H9 (cell line): ENCODE data around the gene NINL. TPM values are rescaled to one million over a fixed set of nuclear protein-coding genes. Genes with fewer than 3 reads are reported as not detected.

Source experiments
- DNase-seq: peaks from one replicate; pipeline ENCODE4 v3.0.0-alpha.2; 2017
- H2AFZ ChIP-seq: one replicate; pipeline ENCODE4 v1.6.1; 2013; ENCODE audit warnings: mild to moderate bottlenecking, low read length, control low read depth, moderate library complexity
- H2AK5ac ChIP-seq: 2 replicates; pipeline ENCODE4 v1.6.1; 2013; ENCODE audit warnings: low read length, control low read depth, mixed read lengths; ENCODE audit not compliant: insufficient read length
- H2BK120ac ChIP-seq: one replicate; pipeline ENCODE4 v1.6.1; 2013; ENCODE audit warnings: low read depth, mild to moderate bottlenecking, low read length, control low read depth, inconsistent platforms; ENCODE audit not compliant: poor library complexity, severe bottlenecking
- H2BK12ac ChIP-seq: 2 replicates; pipeline ENCODE4 v1.6.1; 2013; ENCODE audit warnings: low read length, control low read depth, mixed read lengths, low read depth; ENCODE audit not compliant: insufficient read length
- H2BK15ac ChIP-seq: 2 replicates; pipeline ENCODE4 v1.6.1; 2013; ENCODE audit warnings: low read depth, low read length, control low read depth
- H2BK20ac ChIP-seq: one replicate; pipeline ENCODE4 v1.6.1; 2013; ENCODE audit warnings: low read depth, mild to moderate bottlenecking, low read length, control low read depth, inconsistent platforms; ENCODE audit not compliant: poor library complexity, severe bottlenecking
- H2BK5ac ChIP-seq: 2 replicates; pipeline ENCODE4 v1.6.1; 2013; ENCODE audit warnings: low read length, control low read depth, mixed read lengths; ENCODE audit not compliant: insufficient read length
- H3K14ac ChIP-seq: 2 replicates; pipeline ENCODE4 v1.6.1; 2013; ENCODE audit warnings: low read length, control low read depth; ENCODE audit not compliant: insufficient read depth
- H3K18ac ChIP-seq: 2 replicates; pipeline ENCODE4 v1.6.1; 2013; ENCODE audit warnings: low read depth, mild to moderate bottlenecking, mixed read lengths, low read length, control low read depth; ENCODE audit not compliant: insufficient read length
- H3K23ac ChIP-seq: 2 replicates; pipeline ENCODE4 v1.6.1; 2013; ENCODE audit warnings: low read length, control low read depth, mixed read lengths, low read depth; ENCODE audit not compliant: insufficient read length
- H3K23me2 ChIP-seq: 2 replicates; pipeline ENCODE4 v1.6.1; 2013; ENCODE audit warnings: low read depth, mild to moderate bottlenecking, mixed read lengths, low read length, control low read depth; ENCODE audit not compliant: insufficient read length, poor library complexity, severe bottlenecking
- H3K27ac ChIP-seq: 2 replicates; pipeline ENCODE4 v1.5.1; 2013; ENCODE audit warnings: low read length, control low read depth, mixed read lengths, low read depth; ENCODE audit not compliant: insufficient read length
- H3K27me3 ChIP-seq: 2 replicates; pipeline ENCODE4 v1.6.1; 2013; ENCODE audit warnings: low read length, control low read depth, inconsistent platforms; ENCODE audit not compliant: insufficient read depth
- H3K4ac ChIP-seq: 2 replicates; pipeline ENCODE4 v1.6.1; 2013; ENCODE audit warnings: low read depth, mild to moderate bottlenecking, control low read depth, inconsistent platforms, low read length, moderate library complexity
- H3K4me1 ChIP-seq: 2 replicates; pipeline ENCODE4 v1.6.1; 2013; ENCODE audit warnings: low read length, control low read depth, inconsistent platforms; ENCODE audit not compliant: insufficient read depth
- H3K4me2 ChIP-seq: 2 replicates; pipeline ENCODE4 v1.6.1; 2013; ENCODE audit warnings: low read length, control low read depth, mixed read lengths; ENCODE audit not compliant: insufficient read length, insufficient read depth
- H3K56ac ChIP-seq: 2 replicates; pipeline ENCODE4 v1.6.1; 2013; ENCODE audit warnings: low read depth, mild to moderate bottlenecking, mixed read lengths, low read length, control low read depth; ENCODE audit not compliant: insufficient read length
- H3K79me1 ChIP-seq: 2 replicates; pipeline ENCODE4 v1.6.1; 2013; ENCODE audit warnings: low read depth, mild to moderate bottlenecking, moderate library complexity, low read length, control low read depth, inconsistent platforms; ENCODE audit not compliant: insufficient read depth, poor library complexity, severe bottlenecking
- H3K79me2 ChIP-seq: 2 replicates; pipeline ENCODE4 v1.6.1; 2013; ENCODE audit warnings: low read length, control low read depth, inconsistent platforms; ENCODE audit not compliant: insufficient read depth
- H3K9ac ChIP-seq: 2 replicates; pipeline ENCODE4 v1.6.1; 2013; ENCODE audit warnings: low read length, control low read depth, mixed read lengths; ENCODE audit not compliant: insufficient read length; ENCODE audit errors: extremely low read depth
- H3K9me3 ChIP-seq: one replicate; pipeline ENCODE4 v1.6.1; 2013; ENCODE audit warnings: low read depth, low read length, inconsistent platforms; ENCODE audit not compliant: control insufficient read depth
- H3T11ph ChIP-seq: one replicate; pipeline ENCODE4 v1.6.1; 2013; ENCODE audit warnings: mild to moderate bottlenecking, low read length, control low read depth, inconsistent platforms
- H4K20me1 ChIP-seq: one replicate; pipeline ENCODE4 v1.6.1; 2013; ENCODE audit not compliant: control insufficient read depth, insufficient read length, insufficient read depth
- H4K5ac ChIP-seq: 2 replicates; pipeline ENCODE4 v1.6.1; 2013; ENCODE audit warnings: low read depth, mild to moderate bottlenecking, mixed read lengths, low read length, control low read depth; ENCODE audit not compliant: insufficient read length
- H4K8ac ChIP-seq: replicated peaks from 2 replicates; pipeline ENCODE4 v1.6.1; 2013; ENCODE audit warnings: low read length, control low read depth, mixed read lengths, low read depth; ENCODE audit not compliant: insufficient read length
- H4K91ac ChIP-seq: 2 replicates; pipeline ENCODE4 v1.6.1; 2013; ENCODE audit warnings: low read depth, mild to moderate bottlenecking, moderate library complexity, mixed read lengths, low read length, control low read depth; ENCODE audit not compliant: insufficient read length
- H3K27ac Mint-ChIP-seq, 3 experiments: 2 replicates in 2 of 3; 3 replicates in 1 of 3; pipeline ENCODE4 v1.8.0; 2020 to 2021; ENCODE audit warnings: mixed read lengths in 3 of 3, mild to moderate bottlenecking in 1 of 3, moderate library complexity in 1 of 3
- H3K27me3 Mint-ChIP-seq: 2 replicates; pipeline ENCODE4 v1.8.0; 2021; ENCODE audit warnings: low read depth, mild to moderate bottlenecking, moderate library complexity, mixed read lengths
- H3K36me3 Mint-ChIP-seq, 3 experiments: 2 replicates in 2 of 3; 3 replicates in 1 of 3; pipeline ENCODE4 v1.8.0; 2020 to 2021; ENCODE audit warnings: low read depth in 3 of 3, mixed read lengths in 3 of 3; ENCODE audit not compliant: insufficient read depth in 1 of 3
- H3K4me1 Mint-ChIP-seq, 2 experiments: 2 replicates each; pipeline ENCODE4 v1.8.0; 2020; ENCODE audit warnings: mixed read lengths in 2 of 2
- H3K4me3 Mint-ChIP-seq, 2 experiments: 2 replicates in 1 of 2; 3 replicates in 1 of 2; pipeline ENCODE4 v1.8.0; 2020 to 2021; ENCODE audit warnings: mild to moderate bottlenecking in 2 of 2, mixed read lengths in 2 of 2, moderate library complexity in 1 of 2
- H3K9me3 Mint-ChIP-seq, 2 experiments: 2 replicates in 1 of 2; 3 replicates in 1 of 2; pipeline ENCODE4 v1.8.0; 2020; ENCODE audit warnings: mild to moderate bottlenecking in 2 of 2, mixed read lengths in 2 of 2, moderate library complexity in 1 of 2
- CTCF ChIP-seq: fragments of 200-600 bp; sonication (generic); conservative IDR thresholded peaks from 3 replicates; pipeline ENCODE4 v1.8.0; 2021; ENCODE audit warnings: antibody characterized with exemption, mild to moderate bottlenecking
- WGBS: extraction: QIAGEN DNeasy Blood & Tissue Kit; methylation state at CpG from one replicate; pipeline ENCODE4 v1.1.7; 2013; ENCODE audit warnings: missing lambda C conversion rate, low lambda C conversion rate, mixed read lengths; ENCODE audit not compliant: insufficient read length; ENCODE audit errors: extremely low coverage; 5-methylcytosine and 5-hydroxymethylcytosine counted together
- total RNA-seq: library from RNA; stranded (reverse); gene quantifications from 2 replicates; pipeline ENCODE4 v1.2.1, GENCODE V29; 2021

Gene NINL
- total RNA-seq, 1 experiment from 2014 or later = 34.3 TPM

- H3K4me1 ChIP-seq = no peaks in the 10 kb centered on the region
- H3K18ac ChIP-seq = no peak overlapping the region
- no peaks in the 10 kb centered on the region for H3K9me3 ChIP-seq
- H3K9me3 Mint-ChIP-seq = peaks cover 8 to 12% of the 10 kb centered on the region in 2 experiments; a peak in 4 of 5 replicates
- H2BK120ac ChIP-seq = no peak overlapping the region
- H3K79me1 ChIP-seq = no peaks in the 10 kb centered on the region
- no peak overlapping the region for H2AK5ac ChIP-seq
- DNase-seq = peak; percentile 32
- H3K23me2 ChIP-seq = peaks cover 17% of the 10 kb centered on the region
- peaks cover 0 to 10% (median 6%) of the 10 kb centered on the region in 3 experiments; a peak in 5 of 7 replicates for H3K36me3 Mint-ChIP-seq
- H4K91ac ChIP-seq = no peak overlapping the region
- H2BK5ac ChIP-seq = no peak overlapping the region
- H3K27me3 Mint-ChIP-seq = peaks cover 15% of the 10 kb centered on the region
- H3T11ph ChIP-seq = no peak overlapping the region
- H3K4ac ChIP-seq = no peak overlapping the region
- no peak overlapping the region for H2BK20ac ChIP-seq
- peak overlapping the region; percentile 7 for H3K9ac ChIP-seq
- H4K8ac ChIP-seq = no peak overlapping the region
- H2BK15ac ChIP-seq = no peak overlapping the region
- no peak overlapping the region for H3K23ac ChIP-seq
- H3K79me2 ChIP-seq = no peaks in the 10 kb centered on the region
- no peak overlapping the region for H3K14ac ChIP-seq
- H4K20me1 ChIP-seq = no peaks in the 10 kb centered on the region
- TF ChIP-seq CTCF = no peak
- peak overlapping the region; percentile 84 for H3K4me2 ChIP-seq
- no peak overlapping the region for H2AFZ ChIP-seq
- H3K4me1 Mint-ChIP-seq = peaks cover 35 to 40% of the 10 kb centered on the region in 2 experiments
- no peak overlapping the region for H3K56ac ChIP-seq
- H2BK12ac ChIP-seq = no peak overlapping the region
- WGBS = no CpG with 5 or more reads among the region's 45 CpGs
- H3K27ac ChIP-seq = no peak overlapping the region
- H3K4me3 Mint-ChIP-seq = peak overlapping the region; percentile 83 to 84
- H4K5ac ChIP-seq = no peak overlapping the region
- H3K27ac Mint-ChIP-seq = peak overlapping the region in 1 of 3 experiments; percentile 19; a peak in 1 of 7 replicates
- H3K27me3 ChIP-seq = no peaks in the 10 kb centered on the region; the same call in 1 of the 2 replicates
These were observed 37.9 kb upstream of the NINL start for GRCh38 chr20:25623225-25623735.
